Activated T-cell treated with anti-CD3 and anti-CD28 coated beads, Interleukin-2, amount 50 U/mL, for 24 hours (primary cell): Measurements from ENCODE around the gene PLA2G2D.

Source experiments
- DNase-seq: peaks from one replicate; pipeline ENCODE4 v3.0.0-alpha.2; 2020
- H3K27ac Mint-ChIP-seq: 2 replicates; pipeline ENCODE4 v1.8.0; 2020; ENCODE audit warnings: mild to moderate bottlenecking, mixed read lengths
- H3K27me3 Mint-ChIP-seq: 2 replicates; pipeline ENCODE4 v1.8.0; 2020; ENCODE audit warnings: mixed read lengths
- H3K36me3 Mint-ChIP-seq: 2 replicates; pipeline ENCODE4 v1.8.0; 2020; ENCODE audit warnings: low read depth, mixed read lengths
- H3K4me1 Mint-ChIP-seq: 2 replicates; pipeline ENCODE4 v1.8.0; 2020; ENCODE audit warnings: low read depth, mixed read lengths
- H3K4me3 Mint-ChIP-seq: 2 replicates; pipeline ENCODE4 v1.8.0; 2020; ENCODE audit warnings: mild to moderate bottlenecking, moderate library complexity, mixed read lengths
- H3K9me3 Mint-ChIP-seq: 2 replicates; pipeline ENCODE4 v1.8.0; 2020; ENCODE audit warnings: mixed read lengths

PLA2G2D gene

GRCh38 chr1:20093940-20094391, 25.4 kb downstream of the PLA2G2D start:
- Mint-ChIP-seq H3K9me3 (no peaks in the 10 kb centered on the region), H3K27ac (no peak overlapping the region), H3K36me3 (no peaks in the 10 kb centered on the region), H3K4me1 (no peaks in the 10 kb centered on the region), H3K27me3 (peaks cover 12% of the 10 kb centered on the region), H3K4me3 (no peak overlapping the region)
- DNase-seq, result no peak

- Mint-ChIP-seq H3K27me3 (peaks cover 12% of the 10 kb centered on the region), H3K4me3 (no peak overlapping the region), H3K9me3 (no peaks in the 10 kb centered on the region), H3K36me3 (no peaks in the 10 kb centered on the region), H3K4me1 (no peaks in the 10 kb centered on the region), H3K27ac (no peak overlapping the region)
- no peak for DNase-seq
These were observed 26.0 kb downstream of the PLA2G2D start for GRCh38 chr1:20093303-20093702.

- H3K9me3 Mint-ChIP-seq, result no peaks in the 10 kb centered on the region
- H3K36me3 Mint-ChIP-seq, result no peaks in the 10 kb centered on the region
- peaks cover 12% of the 10 kb centered on the region for H3K27me3 Mint-ChIP-seq
- H3K4me1 Mint-ChIP-seq, result no peaks in the 10 kb centered on the region
- DNase-seq, result no peak
- no peak overlapping the region for H3K4me3 Mint-ChIP-seq
- H3K27ac Mint-ChIP-seq, result no peak overlapping the region
These were observed 28.7 kb downstream of the PLA2G2D start for GRCh38 chr1:20090641-20091040.

GRCh38 chr1:20090119-20090518, 29.2 kb downstream of the PLA2G2D start:
- H3K27me3 Mint-ChIP-seq, result peaks cover 12% of the 10 kb centered on the region
- no peaks in the 10 kb centered on the region for H3K9me3 Mint-ChIP-seq
- H3K36me3 Mint-ChIP-seq, result no peaks in the 10 kb centered on the region
- no peaks in the 10 kb centered on the region for H3K4me1 Mint-ChIP-seq
- H3K27ac Mint-ChIP-seq, result no peak overlapping the region
- H3K4me3 Mint-ChIP-seq, result no peak overlapping the region
- no peak for DNase-seq

GRCh38 chr1:20089328-20090077, 29.8 kb downstream of the PLA2G2D start:
- no peak overlapping the region for H3K4me3 Mint-ChIP-seq
- no peaks in the 10 kb centered on the region for H3K4me1 Mint-ChIP-seq
- peaks cover 12% of the 10 kb centered on the region for H3K27me3 Mint-ChIP-seq
- no peaks in the 10 kb centered on the region for H3K9me3 Mint-ChIP-seq
- no peak overlapping the region for H3K27ac Mint-ChIP-seq
- no peak for DNase-seq
- no peaks in the 10 kb centered on the region for H3K36me3 Mint-ChIP-seq

- Mint-ChIP-seq H3K4me1 (no peaks in the 10 kb centered on the region), H3K36me3 (no peaks in the 10 kb centered on the region), H3K27ac (no peak overlapping the region), H3K4me3 (no peak overlapping the region), H3K27me3 (peaks cover 7% of the 10 kb centered on the region), H3K9me3 (no peaks in the 10 kb centered on the region)
- no peak for DNase-seq
These were observed 31.7 kb downstream of the PLA2G2D start for GRCh38 chr1:20087668-20088067.

- Mint-ChIP-seq H3K9me3 (no peaks in the 10 kb centered on the region), H3K27me3 (peaks cover 11% of the 10 kb centered on the region), H3K4me1 (no peaks in the 10 kb centered on the region), H3K27ac (no peak overlapping the region), H3K36me3 (no peaks in the 10 kb centered on the region), H3K4me3 (no peak overlapping the region)
- no peak for DNase-seq
These were observed 32.5 kb downstream of the PLA2G2D start for GRCh38 chr1:20086800-20087199.

- DNase-seq, result no peak
- Mint-ChIP-seq H3K4me1 (peaks cover 6% of the 10 kb centered on the region), H3K27ac (no peak overlapping the region), H3K27me3 (peaks cover 29% of the 10 kb centered on the region), H3K9me3 (no peaks in the 10 kb centered on the region), H3K36me3 (no peaks in the 10 kb centered on the region), H3K4me3 (no peak overlapping the region)
These were observed 36.0 kb downstream of the PLA2G2D start for GRCh38 chr1:20083178-20083944.

- H3K4me1 Mint-ChIP-seq, result peaks cover 11% of the 10 kb centered on the region
- H3K9me3 Mint-ChIP-seq, result no peaks in the 10 kb centered on the region
- H3K36me3 Mint-ChIP-seq, result no peaks in the 10 kb centered on the region
- H3K4me3 Mint-ChIP-seq, result no peak overlapping the region
- no peak overlapping the region for H3K27ac Mint-ChIP-seq
- H3K27me3 Mint-ChIP-seq, result peaks cover 35% of the 10 kb centered on the region
- DNase-seq, result no peak
These were observed 36.6 kb downstream of the PLA2G2D start for GRCh38 chr1:20082772-20083171.

- Mint-ChIP-seq H3K27ac (no peak overlapping the region), H3K27me3 (peaks cover 47% of the 10 kb centered on the region), H3K9me3 (no peaks in the 10 kb centered on the region), H3K4me3 (no peak overlapping the region), H3K36me3 (no peaks in the 10 kb centered on the region), H3K4me1 (peaks cover 11% of the 10 kb centered on the region)
- no peak for DNase-seq
These were observed 38.0 kb downstream of the PLA2G2D start for GRCh38 chr1:20081353-20081810.

GRCh38 chr1:20080441-20081352, 38.6 kb downstream of the PLA2G2D start:
- Mint-ChIP-seq H3K9me3 (no peaks in the 10 kb centered on the region), H3K27me3 (peaks cover 47% of the 10 kb centered on the region), H3K4me3 (no peak overlapping the region), H3K4me1 (peaks cover 11% of the 10 kb centered on the region), H3K27ac (no peak overlapping the region), H3K36me3 (no peaks in the 10 kb centered on the region)
- no peak for DNase-seq

- H3K4me1 Mint-ChIP-seq, result peaks cover 11% of the 10 kb centered on the region
- no peak overlapping the region for H3K27ac Mint-ChIP-seq
- H3K9me3 Mint-ChIP-seq, result no peaks in the 10 kb centered on the region
- H3K4me3 Mint-ChIP-seq, result no peak overlapping the region
- H3K27me3 Mint-ChIP-seq, result peaks cover 47% of the 10 kb centered on the region
- no peaks in the 10 kb centered on the region for H3K36me3 Mint-ChIP-seq
- no peak for DNase-seq
These were observed 39.6 kb downstream of the PLA2G2D start for GRCh38 chr1:20079661-20080305.

GRCh38 chr1:20078711-20079110, 40.6 kb downstream of the PLA2G2D start:
- H3K9me3 Mint-ChIP-seq, result no peaks in the 10 kb centered on the region
- H3K27me3 Mint-ChIP-seq, result peaks cover 47% of the 10 kb centered on the region
- DNase-seq, result no peak
- peaks cover 11% of the 10 kb centered on the region for H3K4me1 Mint-ChIP-seq
- H3K4me3 Mint-ChIP-seq, result no peak overlapping the region
- H3K27ac Mint-ChIP-seq, result no peak overlapping the region
- no peaks in the 10 kb centered on the region for H3K36me3 Mint-ChIP-seq

- Mint-ChIP-seq H3K4me3 (no peak overlapping the region), H3K27me3 (peaks cover 47% of the 10 kb centered on the region), H3K9me3 (no peaks in the 10 kb centered on the region), H3K27ac (no peak overlapping the region), H3K4me1 (peaks cover 11% of the 10 kb centered on the region), H3K36me3 (no peaks in the 10 kb centered on the region)
- no peak for DNase-seq
These were observed 41.1 kb downstream of the PLA2G2D start for GRCh38 chr1:20078171-20078651.
